Neural progenitor cell (in vitro differentiated cells): ENCODE results near the gene KCNK17. TPM values are rescaled to one million over a fixed set of nuclear protein-coding genes. Genes with fewer than 3 reads are reported as not detected.

Source experiments
- DNase-seq: peaks from one replicate; pipeline ENCODE4 v3.0.0-alpha.2; 2016; ENCODE audit warnings: low spot score
- H2AFZ ChIP-seq: fragments of 200-600 bp; sonication (generic); replicated peaks from 2 replicates; pipeline ENCODE4 v1.6.1; 2016; ENCODE audit warnings: antibody characterized with exemption
- H3F3A ChIP-seq: fragments of 200-600 bp; sonication (generic); 2 replicates; pipeline ENCODE4 v1.6.1; 2016; ENCODE audit warnings: antibody characterized with exemption, low read depth
- H3K27ac ChIP-seq: fragments of 200-600 bp; sonication (generic); 2 replicates; pipeline ENCODE4 v1.5.1; 2016; ENCODE audit warnings: mild to moderate bottlenecking
- H3K27me3 ChIP-seq: fragments of 200-600 bp; sonication (generic); 2 replicates; pipeline ENCODE4 v1.6.1; 2016; ENCODE audit warnings: mild to moderate bottlenecking, moderate library complexity
- H3K36me3 ChIP-seq: fragments of 200-600 bp; sonication (generic); 2 replicates; pipeline ENCODE4 v1.5.1; 2016
- H3K4me1 ChIP-seq: fragments of 200-600 bp; sonication (generic); 2 replicates; pipeline ENCODE4 v1.6.1; 2016; ENCODE audit warnings: mixed run types
- H3K4me2 ChIP-seq: fragments of 200-600 bp; sonication (generic); 2 replicates; pipeline ENCODE4 v1.6.1; 2016
- H3K4me3 ChIP-seq: fragments of 200-600 bp; sonication (generic); 2 replicates; pipeline ENCODE4 v1.5.1; 2016
- H3K79me2 ChIP-seq: fragments of 200-600 bp; sonication (generic); 2 replicates; pipeline ENCODE4 v1.6.1; 2016; ENCODE audit warnings: low read depth
- H3K9ac ChIP-seq: fragments of 200-600 bp; sonication (generic); 2 replicates; pipeline ENCODE4 v1.6.1; 2016
- H3K9me3 ChIP-seq: fragments of 200-600 bp; sonication (generic); 2 replicates; pipeline ENCODE4 v1.5.1; 2016; ENCODE audit warnings: low read depth
- H4K20me1 ChIP-seq: fragments of 200-600 bp; sonication (generic); 2 replicates; pipeline ENCODE4 v1.6.1; 2016; ENCODE audit warnings: low read depth
- H3K27ac Mint-ChIP-seq: 3 replicates; pipeline ENCODE4 v1.8.0; 2021; ENCODE audit warnings: mixed read lengths
- H3K27me3 Mint-ChIP-seq: 2 replicates; pipeline ENCODE4 v1.8.0; 2022; ENCODE audit warnings: low read depth, mild to moderate bottlenecking, inconsistent platforms, moderate library complexity, mixed read lengths; ENCODE audit not compliant: insufficient read depth
- H3K36me3 Mint-ChIP-seq: 3 replicates; pipeline ENCODE4 v1.8.0; 2021; ENCODE audit warnings: mixed read lengths
- H3K4me1 Mint-ChIP-seq: 3 replicates; pipeline ENCODE4 v1.8.0; 2021; ENCODE audit warnings: mixed read lengths
- H3K4me3 Mint-ChIP-seq: 3 replicates; pipeline ENCODE4 v1.8.0; 2021; ENCODE audit warnings: mild to moderate bottlenecking, moderate library complexity, mixed read lengths
- H3K9me3 Mint-ChIP-seq: 3 replicates; pipeline ENCODE4 v1.8.0; 2020; ENCODE audit warnings: mixed read lengths
- EZH2 ChIP-seq: fragments of 200-600 bp; sonication (generic); IDR thresholded peaks from 2 replicates; pipeline ENCODE4 v1.6.1; 2017; ENCODE audit warnings: antibody characterized with exemption, mild to moderate bottlenecking, moderate library complexity
- EZH2phosphoT487 ChIP-seq: fragments of 200-600 bp; sonication (generic); IDR thresholded peaks from 2 replicates; pipeline ENCODE4 v1.6.1; 2017; ENCODE audit warnings: antibody characterized with exemption
- total RNA-seq: library from RNA; depleted of rRNA; stranded (reverse); fragments of >200 nt; gene quantifications from 2 replicates; pipeline ENCODE4 v1.2.3, GENCODE V29; 2015; ENCODE audit warnings: low replicate concordance
- TF ChIP-seq, protein P1 (sequence below): fragments of 200-600 bp; sonication (generic); IDR thresholded peaks from 2 replicates; pipeline ENCODE4 v1.5.1; 2017; ENCODE audit warnings: antibody characterized with exemption, mild to moderate bottlenecking

KCNK17 gene
- total RNA-seq, 1 donor from 2014 or later: not detected

DNA sequence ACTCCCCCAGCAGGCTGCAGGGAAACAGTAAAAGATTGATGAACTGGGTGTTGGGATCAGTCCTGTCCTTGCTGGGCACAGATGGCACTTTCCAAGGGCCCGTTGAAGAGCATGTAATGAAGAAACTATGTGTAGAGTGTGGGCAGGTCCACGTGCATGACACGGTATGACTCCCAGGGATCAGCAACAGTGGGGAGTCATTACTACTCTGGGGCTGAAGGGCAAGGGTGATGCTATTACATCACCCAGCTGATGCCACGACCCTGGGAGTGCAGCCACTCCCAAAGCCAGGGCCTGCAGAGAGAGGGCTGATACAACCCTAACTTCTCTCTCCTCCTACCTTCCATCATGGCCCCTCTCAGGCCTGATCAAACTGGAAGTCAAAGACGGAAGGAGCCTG lies 20.1 kb downstream of the KCNK17 start:
- peaks cover 9% of the 10 kb centered on the region for H3K4me1 Mint-ChIP-seq

DNA sequence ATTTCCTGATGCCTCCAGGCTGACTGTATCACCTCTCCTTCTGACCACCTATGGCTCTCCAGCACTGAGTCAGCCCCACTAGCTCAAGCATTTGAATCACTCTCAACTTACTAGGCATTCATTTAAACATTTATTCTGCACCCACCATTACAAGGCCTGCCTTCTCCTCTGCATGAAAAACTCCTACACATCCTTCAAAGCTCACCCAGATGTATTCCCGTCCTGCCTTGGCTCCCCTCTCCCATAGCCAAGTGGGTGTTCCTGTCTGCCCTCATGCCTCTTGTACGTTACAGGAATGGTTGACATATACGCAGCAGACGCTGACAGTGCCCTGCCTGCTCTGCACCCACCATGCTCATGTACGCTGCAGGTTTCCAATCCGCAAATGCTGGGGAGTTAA lies 21.6 kb downstream of the KCNK17 start:
- no peak for TF ChIP-seq EZH2
- no peak for TF ChIP-seq EZH2phosphoT487
- TF ChIP-seq, protein P1, sequence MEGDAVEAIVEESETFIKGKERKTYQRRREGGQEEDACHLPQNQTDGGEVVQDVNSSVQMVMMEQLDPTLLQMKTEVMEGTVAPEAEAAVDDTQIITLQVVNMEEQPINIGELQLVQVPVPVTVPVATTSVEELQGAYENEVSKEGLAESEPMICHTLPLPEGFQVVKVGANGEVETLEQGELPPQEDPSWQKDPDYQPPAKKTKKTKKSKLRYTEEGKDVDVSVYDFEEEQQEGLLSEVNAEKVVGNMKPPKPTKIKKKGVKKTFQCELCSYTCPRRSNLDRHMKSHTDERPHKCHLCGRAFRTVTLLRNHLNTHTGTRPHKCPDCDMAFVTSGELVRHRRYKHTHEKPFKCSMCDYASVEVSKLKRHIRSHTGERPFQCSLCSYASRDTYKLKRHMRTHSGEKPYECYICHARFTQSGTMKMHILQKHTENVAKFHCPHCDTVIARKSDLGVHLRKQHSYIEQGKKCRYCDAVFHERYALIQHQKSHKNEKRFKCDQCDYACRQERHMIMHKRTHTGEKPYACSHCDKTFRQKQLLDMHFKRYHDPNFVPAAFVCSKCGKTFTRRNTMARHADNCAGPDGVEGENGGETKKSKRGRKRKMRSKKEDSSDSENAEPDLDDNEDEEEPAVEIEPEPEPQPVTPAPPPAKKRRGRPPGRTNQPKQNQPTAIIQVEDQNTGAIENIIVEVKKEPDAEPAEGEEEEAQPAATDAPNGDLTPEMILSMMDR: no peak
- no peak for DNase-seq
- Histone ChIP-seq H4K20me1 (no peaks in the 10 kb centered on the region), H3K36me3 (no peaks in the 10 kb centered on the region), H3K9me3 (no peaks in the 10 kb centered on the region), H3K4me1 (peaks cover 14% of the 10 kb centered on the region), H3K9ac (no peak overlapping the region), H3K4me3 (no peak overlapping the region), H3F3A (no peaks in the 10 kb centered on the region), H3K4me2 (no peak overlapping the region), H3K79me2 (no peaks in the 10 kb centered on the region), H3K27ac (no peak overlapping the region), H3K27me3 (peaks cover 23% of the 10 kb centered on the region), H2AFZ (no peak overlapping the region)
- Mint-ChIP-seq H3K4me1 (peaks cover 9% of the 10 kb centered on the region), H3K9me3 (no peaks in the 10 kb centered on the region), H3K4me3 (no peak overlapping the region), H3K27ac (no peak overlapping the region), H3K36me3 (no peaks in the 10 kb centered on the region), H3K27me3 (peaks cover 9% of the 10 kb centered on the region)

More for the DNA sequence above, 20.1 kb downstream of the KCNK17 start:
- H3K79me2 ChIP-seq: no peaks in the 10 kb centered on the region
- H3K9me3 ChIP-seq: no peaks in the 10 kb centered on the region
- H3K36me3 ChIP-seq: no peaks in the 10 kb centered on the region
- no peaks in the 10 kb centered on the region for H3F3A ChIP-seq
- H3K4me3 Mint-ChIP-seq: no peak overlapping the region
- H3K9ac ChIP-seq: no peak overlapping the region
- H4K20me1 ChIP-seq: no peaks in the 10 kb centered on the region
- H3K4me1 ChIP-seq: peaks cover 16% of the 10 kb centered on the region
- H3K27ac Mint-ChIP-seq: peak overlapping the region; percentile 8
- no peaks in the 10 kb centered on the region for H3K9me3 Mint-ChIP-seq
- no peak for DNase-seq
- no peak overlapping the region for H2AFZ ChIP-seq
- TF ChIP-seq EZH2phosphoT487 (no peak), EZH2 (no peak)
- TF ChIP-seq, protein P1: no peak
- no peak overlapping the region for H3K4me3 ChIP-seq
- H3K27ac ChIP-seq: no peak overlapping the region
- no peak overlapping the region for H3K4me2 ChIP-seq
- peaks cover 9% of the 10 kb centered on the region for H3K27me3 Mint-ChIP-seq
- peaks cover 23% of the 10 kb centered on the region for H3K27me3 ChIP-seq
- no peaks in the 10 kb centered on the region for H3K36me3 Mint-ChIP-seq

DNA sequence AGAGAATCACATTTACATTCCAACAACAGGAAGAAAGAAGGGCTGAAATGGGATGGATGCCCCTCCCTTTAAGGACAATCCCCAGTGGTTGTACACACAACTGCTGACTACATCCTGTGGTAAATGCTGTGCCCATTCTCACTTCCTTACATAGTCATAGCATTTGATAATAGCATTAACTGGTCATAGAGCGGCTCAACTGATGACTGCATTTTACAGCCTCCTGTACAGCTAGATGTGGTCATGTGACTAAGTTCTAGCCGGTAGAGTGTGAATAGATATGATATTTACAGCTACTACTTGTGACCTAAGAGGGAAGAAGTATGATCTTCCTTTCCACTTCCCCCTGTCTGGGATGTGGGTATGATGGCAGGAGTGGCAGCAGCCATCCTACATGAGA lies 24.7 kb downstream of the KCNK17 start:
- no peak overlapping the region for H3K27ac Mint-ChIP-seq
- no peak overlapping the region for H3K4me3 Mint-ChIP-seq

More for the DNA sequence above, 24.7 kb downstream of the KCNK17 start:
- no peak for DNase-seq
- no peaks in the 10 kb centered on the region for H3K9me3 Mint-ChIP-seq
- no peak overlapping the region for H3K9ac ChIP-seq
- H3K4me1 ChIP-seq: peaks cover 11% of the 10 kb centered on the region
- H3K4me1 Mint-ChIP-seq: peaks cover 4% of the 10 kb centered on the region
- H3K36me3 ChIP-seq: no peaks in the 10 kb centered on the region
- H3K4me2 ChIP-seq: no peak overlapping the region
- H3K4me3 ChIP-seq: no peak overlapping the region
- H3F3A ChIP-seq: no peaks in the 10 kb centered on the region
- TF ChIP-seq, protein P1: no peak
- TF ChIP-seq EZH2phosphoT487 (no peak), EZH2 (no peak)
- H3K9me3 ChIP-seq: no peaks in the 10 kb centered on the region
- H3K79me2 ChIP-seq: no peaks in the 10 kb centered on the region
- no peaks in the 10 kb centered on the region for H4K20me1 ChIP-seq
- peaks cover 23% of the 10 kb centered on the region for H3K27me3 ChIP-seq
- no peaks in the 10 kb centered on the region for H3K36me3 Mint-ChIP-seq
- H3K27me3 Mint-ChIP-seq: peaks cover 7% of the 10 kb centered on the region
- H3K27ac ChIP-seq: no peak overlapping the region
- no peak overlapping the region for H2AFZ ChIP-seq
